Memory B cell (primary cell): ENCODE results near the gene MSH3.
A peak's percentile ranks its signal among the peaks of the same experiment; 100 is the strongest.
"Not testable (repeated sequence)": the region's sequence is repeated elsewhere in the genome, so short reads cannot be mapped to it uniquely, and the experiment has no call there.

Experiments
- ATAC-seq: fragments of 150-1000 bp; cut with Tn5 transposase; 2 replicates; pipeline ENCODE4 v1.10.0; 2021; ENCODE audit warnings: low read depth, mild to moderate bottlenecking, moderate library complexity
- DNase-seq, 2 donors: peaks; one replicate each; pipeline ENCODE4 v3.0.0; 2022; ENCODE audit warnings: low spot score in 2 of 2
- H3K27ac Mint-ChIP-seq: one replicate; pipeline ENCODE4 v1.8.0; 2022; ENCODE audit warnings: mild to moderate bottlenecking, moderate library complexity, mixed read lengths
- H3K27me3 Mint-ChIP-seq: one replicate; pipeline ENCODE4 v1.8.0; 2022; ENCODE audit warnings: mixed read lengths
- H3K36me3 Mint-ChIP-seq: one replicate; pipeline ENCODE4 v1.8.0; 2022; ENCODE audit warnings: mild to moderate bottlenecking, mixed read lengths
- H3K4me1 Mint-ChIP-seq: one replicate; pipeline ENCODE4 v1.8.0; 2022; ENCODE audit warnings: mixed read lengths
- H3K4me3 Mint-ChIP-seq: one replicate; pipeline ENCODE4 v1.8.0; 2022; ENCODE audit warnings: mild to moderate bottlenecking, moderate library complexity, mixed read lengths
- H3K9me3 Mint-ChIP-seq: one replicate; pipeline ENCODE4 v1.8.0; 2022; ENCODE audit warnings: mixed read lengths

MSH3 gene

GRCh38 chr5:80884929-80885328, 230.5 kb downstream of the MSH3 start:
- no peak overlapping the region for H3K4me3 Mint-ChIP-seq
- DNase-seq (no peak), ATAC-seq (no peak)
- H3K36me3 Mint-ChIP-seq = peaks cover 30% of the 10 kb centered on the region
- no peak overlapping the region for H3K27ac Mint-ChIP-seq
- no peaks in the 10 kb centered on the region for H3K4me1 Mint-ChIP-seq
- H3K27me3 Mint-ChIP-seq = no peaks in the 10 kb centered on the region
- H3K9me3 Mint-ChIP-seq = no peaks in the 10 kb centered on the region

- Mint-ChIP-seq H3K27me3 (no peaks in the 10 kb centered on the region), H3K4me3 (no peak overlapping the region), H3K4me1 (no peaks in the 10 kb centered on the region), H3K36me3 (peaks cover 29% of the 10 kb centered on the region), H3K9me3 (peaks cover under 1% of the 10 kb centered on the region), H3K27ac (no peak overlapping the region)
- DNase-seq = no peak
- no peak for ATAC-seq
These were observed 231.0 kb downstream of the MSH3 start for GRCh38 chr5:80885396-80886000.

- Mint-ChIP-seq H3K36me3 (peaks cover 14% of the 10 kb centered on the region), H3K9me3 (peaks cover 3% of the 10 kb centered on the region), H3K27me3 (no peaks in the 10 kb centered on the region), H3K4me3 (no peak overlapping the region), H3K27ac (no peak overlapping the region), H3K4me1 (no peaks in the 10 kb centered on the region)
- ATAC-seq (no peak), DNase-seq (no peak)
These were observed 239.6 kb downstream of the MSH3 start for GRCh38 chr5:80894083-80894482.

DNA sequence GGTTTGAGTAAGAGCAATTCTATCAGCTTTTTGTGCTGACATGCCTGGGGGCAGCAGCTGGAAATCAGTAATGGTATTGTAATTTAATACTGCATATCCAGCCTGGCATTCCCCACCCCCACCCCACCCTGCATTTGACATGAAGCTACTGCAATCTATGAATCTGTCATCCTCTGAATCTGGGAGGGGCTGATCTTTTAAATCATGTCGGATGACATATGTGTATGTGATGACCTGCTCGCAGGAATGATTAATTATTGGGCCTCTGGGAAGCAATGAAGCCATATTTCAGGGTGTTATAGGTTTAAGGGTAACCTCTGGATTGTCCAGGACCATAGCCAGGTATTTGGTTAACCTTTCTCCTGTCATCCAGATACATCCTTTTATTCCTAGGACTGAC, 241.1 kb downstream of the MSH3 start:
- no peak overlapping the region for H3K27ac Mint-ChIP-seq
- H3K9me3 Mint-ChIP-seq = peaks cover 2% of the 10 kb centered on the region
- H3K4me1 Mint-ChIP-seq = no peaks in the 10 kb centered on the region
- ATAC-seq = no peak
- no peak overlapping the region for H3K4me3 Mint-ChIP-seq
- H3K27me3 Mint-ChIP-seq = no peaks in the 10 kb centered on the region
- no peak for DNase-seq
- H3K36me3 Mint-ChIP-seq = peaks cover 11% of the 10 kb centered on the region

- H3K36me3 Mint-ChIP-seq = peaks cover 23% of the 10 kb centered on the region
- not testable (repeated sequence) for ATAC-seq, H3K4me1 Mint-ChIP-seq, H3K4me3 Mint-ChIP-seq, H3K27me3 Mint-ChIP-seq, DNase-seq, H3K27ac Mint-ChIP-seq, H3K9me3 Mint-ChIP-seq
These were observed 248.2 kb downstream of the MSH3 start for GRCh38 chr5:80902624-80903023.

DNA sequence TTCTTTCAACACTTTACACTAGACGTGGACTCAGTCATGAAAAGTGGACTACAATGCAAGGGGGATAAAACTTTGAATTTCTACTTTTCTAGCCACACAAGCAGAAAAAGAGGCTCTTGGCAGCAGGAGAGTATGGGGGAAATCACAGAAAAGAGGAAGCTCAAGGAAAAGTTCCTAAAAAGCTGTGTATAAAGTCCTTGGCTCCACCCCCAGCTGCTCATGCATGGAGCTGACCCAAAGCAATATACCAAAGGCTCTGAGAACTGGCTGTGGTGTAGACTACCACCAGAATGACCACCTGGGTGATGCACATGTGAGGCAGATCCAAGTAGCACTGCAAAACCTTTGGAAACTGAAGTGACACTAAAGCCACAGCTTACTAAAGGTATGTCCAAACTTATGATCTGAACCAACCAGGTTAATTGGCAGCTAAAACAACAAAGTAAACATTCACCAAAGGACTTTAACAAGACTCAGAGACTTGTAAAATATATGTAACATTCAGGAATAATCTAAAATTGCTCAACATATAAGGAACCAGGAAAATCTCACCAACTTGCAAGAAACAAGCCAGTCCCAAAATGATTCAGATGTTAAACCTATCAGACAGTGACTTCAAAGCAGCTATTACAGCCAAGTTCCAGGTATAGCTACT, 250.2 kb downstream of the MSH3 start:
- no peak for DNase-seq
- peaks cover 7% of the 10 kb centered on the region for H3K9me3 Mint-ChIP-seq
- H3K27ac Mint-ChIP-seq = no peak overlapping the region
- H3K27me3 Mint-ChIP-seq = no peaks in the 10 kb centered on the region
- peak; percentile 37 for ATAC-seq
- H3K4me1 Mint-ChIP-seq = peaks cover 5% of the 10 kb centered on the region
- peaks cover 20% of the 10 kb centered on the region for H3K36me3 Mint-ChIP-seq
- no peak overlapping the region for H3K4me3 Mint-ChIP-seq

DNA sequence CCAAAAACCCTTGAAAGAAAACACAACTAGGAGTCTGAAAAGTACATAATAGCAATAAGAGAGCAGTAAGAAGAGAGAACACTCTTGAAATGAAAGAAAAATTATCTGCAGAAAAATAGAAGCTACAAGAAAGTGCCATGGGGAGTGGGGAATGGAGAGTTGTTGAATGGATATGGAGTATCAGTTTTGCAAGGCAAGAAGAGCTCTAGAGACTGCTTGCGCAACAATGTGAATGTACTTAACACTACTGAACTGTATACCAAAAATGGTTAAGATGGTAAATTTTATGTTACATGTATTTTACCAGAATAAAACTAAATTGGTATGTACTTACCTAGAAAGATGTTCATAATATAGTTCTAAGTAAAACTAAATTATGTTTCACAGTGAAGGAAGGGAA, 251.0 kb downstream of the MSH3 start:
- peaks cover 7% of the 10 kb centered on the region for H3K9me3 Mint-ChIP-seq
- no peak for DNase-seq
- peaks cover 20% of the 10 kb centered on the region for H3K36me3 Mint-ChIP-seq
- peaks cover 5% of the 10 kb centered on the region for H3K4me1 Mint-ChIP-seq
- H3K27me3 Mint-ChIP-seq = no peaks in the 10 kb centered on the region
- no peak for ATAC-seq
- no peak overlapping the region for H3K4me3 Mint-ChIP-seq
- H3K27ac Mint-ChIP-seq = no peak overlapping the region

GRCh38 chr5:80912479-80912878, 258.0 kb downstream of the MSH3 start:
- H3K27ac Mint-ChIP-seq = no peak overlapping the region
- DNase-seq (no peak), ATAC-seq (no peak)
- peaks cover 2% of the 10 kb centered on the region for H3K36me3 Mint-ChIP-seq
- H3K4me1 Mint-ChIP-seq = no peaks in the 10 kb centered on the region
- no peak overlapping the region for H3K4me3 Mint-ChIP-seq
- H3K9me3 Mint-ChIP-seq = peaks cover 3% of the 10 kb centered on the region
- no peaks in the 10 kb centered on the region for H3K27me3 Mint-ChIP-seq

DNA sequence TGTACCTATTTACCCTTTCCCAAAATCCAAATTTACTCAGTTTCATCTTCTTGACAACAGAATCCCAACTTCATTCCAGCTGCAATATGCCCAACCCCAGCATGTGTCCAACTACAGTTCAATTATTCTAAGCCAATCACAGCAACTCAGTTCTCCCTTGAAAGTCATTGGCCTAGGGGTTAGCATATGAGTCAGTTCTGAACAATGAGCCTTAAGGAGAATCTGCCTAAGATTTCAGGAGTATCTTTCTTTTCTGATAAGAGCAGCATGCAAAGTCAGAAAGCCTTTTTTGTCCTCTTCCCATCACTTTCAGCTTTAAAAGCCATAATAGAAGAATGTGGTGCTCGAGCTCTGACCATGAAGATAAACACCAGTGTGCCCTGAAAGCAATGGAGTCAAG, 261.3 kb downstream of the MSH3 start:
- H3K27me3 Mint-ChIP-seq = peaks cover 5% of the 10 kb centered on the region
- peaks cover 3% of the 10 kb centered on the region for H3K9me3 Mint-ChIP-seq
- no peaks in the 10 kb centered on the region for H3K4me1 Mint-ChIP-seq
- DNase-seq (no peak), ATAC-seq (no peak)
- H3K27ac Mint-ChIP-seq = no peak overlapping the region
- peaks cover 2% of the 10 kb centered on the region for H3K36me3 Mint-ChIP-seq
- H3K4me3 Mint-ChIP-seq = no peak overlapping the region

DNA sequence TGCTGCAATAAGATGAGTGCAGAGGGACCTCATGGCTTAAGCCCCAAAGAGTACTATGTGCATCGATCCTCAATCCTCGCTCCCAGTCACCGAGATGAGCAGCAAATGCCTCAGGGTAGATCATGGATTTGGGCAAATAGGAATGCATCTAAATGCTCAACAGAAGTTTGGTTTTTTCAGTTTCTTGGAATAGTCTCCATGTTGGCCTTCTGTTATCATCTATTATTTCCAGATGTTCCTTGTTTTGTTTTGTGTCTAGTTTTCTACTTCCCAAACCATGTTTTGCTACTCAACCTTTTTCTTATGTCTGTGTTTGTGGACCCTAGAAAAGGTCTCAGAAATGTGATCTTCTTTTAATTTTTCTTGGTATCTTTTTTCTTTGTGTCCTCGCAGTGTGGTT, 262.2 kb downstream of the MSH3 start:
- H3K27ac Mint-ChIP-seq = no peak overlapping the region
- peaks cover 2% of the 10 kb centered on the region for H3K36me3 Mint-ChIP-seq
- DNase-seq = no peak
- peaks cover 6% of the 10 kb centered on the region for H3K27me3 Mint-ChIP-seq
- ATAC-seq = no peak
- H3K4me3 Mint-ChIP-seq = no peak overlapping the region
- peaks cover 3% of the 10 kb centered on the region for H3K9me3 Mint-ChIP-seq
- H3K4me1 Mint-ChIP-seq = no peaks in the 10 kb centered on the region

GRCh38 chr5:80917631-80918030, 263.2 kb downstream of the MSH3 start:
- DNase-seq (no peak), ATAC-seq (no peak)
- Mint-ChIP-seq H3K4me3 (no peak overlapping the region), H3K4me1 (no peaks in the 10 kb centered on the region), H3K36me3 (no peaks in the 10 kb centered on the region), H3K27me3 (peaks cover 6% of the 10 kb centered on the region), H3K9me3 (no peaks in the 10 kb centered on the region), H3K27ac (no peak overlapping the region)

DNA sequence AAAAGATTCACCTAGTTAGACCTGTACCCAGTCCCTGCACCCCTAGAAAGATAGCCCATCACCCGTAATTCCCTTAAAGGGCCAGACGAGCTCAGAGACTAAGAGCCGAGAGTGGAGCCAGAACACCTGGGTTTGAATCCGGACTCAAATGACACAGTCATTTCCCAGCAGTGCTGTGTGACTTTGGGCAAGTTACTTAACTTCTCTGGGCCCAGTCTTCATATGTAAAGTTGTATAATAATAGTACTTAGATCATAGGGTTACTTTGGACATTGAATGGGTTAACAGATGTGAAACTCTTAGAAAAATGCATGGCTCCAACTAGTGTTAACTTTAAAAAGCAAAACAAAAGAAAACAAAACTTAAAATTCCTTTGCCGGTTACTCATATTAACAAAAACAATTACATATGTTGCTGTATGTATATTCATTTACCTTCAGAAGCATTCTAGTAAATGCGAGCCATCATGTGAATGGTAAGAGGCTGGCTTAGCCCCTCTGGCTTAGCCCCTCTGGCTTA, 265.3 kb downstream of the MSH3 start:
- ATAC-seq (no peak), DNase-seq (no peak)
- peaks cover 8% of the 10 kb centered on the region for H3K27me3 Mint-ChIP-seq
- no peak overlapping the region for H3K27ac Mint-ChIP-seq
- no peak overlapping the region for H3K4me3 Mint-ChIP-seq
- no peaks in the 10 kb centered on the region for H3K4me1 Mint-ChIP-seq
- peaks cover 2% of the 10 kb centered on the region for H3K9me3 Mint-ChIP-seq
- peaks cover 2% of the 10 kb centered on the region for H3K36me3 Mint-ChIP-seq

DNA sequence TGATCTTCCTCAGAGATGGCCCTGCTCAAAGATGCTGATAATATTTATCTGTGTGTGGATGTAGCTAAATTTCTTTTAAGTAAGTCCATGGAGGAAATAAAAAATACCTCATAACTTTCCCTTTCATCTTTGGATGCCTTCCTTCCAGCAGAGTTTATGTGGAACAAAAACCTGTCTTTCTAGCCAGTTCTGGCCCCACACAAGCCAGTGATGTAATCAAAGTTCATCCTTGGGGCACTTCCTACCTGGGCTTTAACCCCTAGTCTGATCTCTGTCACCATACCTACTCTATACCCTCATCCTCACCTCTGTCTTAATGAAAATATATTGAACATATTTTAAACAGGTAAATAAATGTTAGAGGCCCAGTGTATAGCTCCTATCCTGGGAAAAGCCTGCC, 265.9 kb downstream of the MSH3 start:
- Mint-ChIP-seq H3K27me3 (peaks cover 8% of the 10 kb centered on the region), H3K4me3 (no peak overlapping the region), H3K36me3 (peaks cover 2% of the 10 kb centered on the region), H3K9me3 (peaks cover 2% of the 10 kb centered on the region), H3K4me1 (no peaks in the 10 kb centered on the region), H3K27ac (no peak overlapping the region)
- no peak for ATAC-seq
- no peak for DNase-seq

GRCh38 chr5:80921026-80921425, 266.6 kb downstream of the MSH3 start:
- DNase-seq (no peak), ATAC-seq (no peak)
- Mint-ChIP-seq H3K9me3 (peaks cover 2% of the 10 kb centered on the region), H3K36me3 (peaks cover 2% of the 10 kb centered on the region), H3K27me3 (peaks cover 8% of the 10 kb centered on the region), H3K4me3 (no peak overlapping the region), H3K4me1 (no peaks in the 10 kb centered on the region), H3K27ac (no peak overlapping the region)

GRCh38 chr5:80925931-80926330, 271.5 kb downstream of the MSH3 start:
- Mint-ChIP-seq H3K4me1 (peaks cover 3% of the 10 kb centered on the region), H3K27ac (no peak overlapping the region), H3K36me3 (peaks cover 2% of the 10 kb centered on the region), H3K4me3 (no peak overlapping the region), H3K9me3 (peaks cover 2% of the 10 kb centered on the region), H3K27me3 (peaks cover 1% of the 10 kb centered on the region)
- ATAC-seq = no peak
- no peak for DNase-seq
